Measurements from ENCODE around the gene TMEM219.

TMEM219 gene

DNA sequence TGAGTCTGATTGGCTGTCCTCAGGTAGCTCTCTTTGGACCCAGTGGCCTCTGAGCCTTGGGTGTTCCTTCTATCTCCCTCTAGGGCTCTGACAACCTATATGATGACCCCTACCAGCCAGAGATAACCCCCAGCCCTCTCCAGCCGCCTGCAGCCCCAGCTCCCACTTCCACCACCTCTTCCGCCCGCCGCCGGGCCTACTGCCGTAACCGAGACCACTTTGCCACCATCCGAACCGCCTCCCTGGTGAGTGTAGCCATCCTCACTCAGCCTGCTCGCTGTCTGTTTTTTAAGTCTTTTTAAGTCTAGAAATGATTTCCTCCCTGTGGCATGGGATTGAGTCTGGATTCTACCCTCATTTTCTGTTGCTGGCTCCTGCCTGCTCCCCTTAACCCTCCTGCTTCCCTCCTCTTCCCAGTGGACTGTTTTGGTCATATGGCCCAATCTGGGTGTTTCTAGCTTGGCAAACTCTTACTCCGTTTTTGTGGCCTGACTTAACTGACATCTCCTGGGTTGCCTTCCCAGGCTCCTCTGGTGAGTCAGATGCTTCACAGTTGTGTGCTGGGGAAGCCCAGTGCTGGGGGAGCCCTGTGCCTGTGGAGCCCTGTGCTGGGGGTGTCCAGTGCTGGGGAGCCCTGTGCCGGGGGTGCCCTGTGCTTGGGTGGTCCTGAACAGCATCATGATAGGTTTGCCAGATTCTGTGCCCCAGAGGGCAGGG is 21.7 kb downstream of the TMEM219 start:
- DNase-seq: no peak

GRCh38 chr16:29984137-29984763 is 22.4 kb downstream of the TMEM219 start:
- no peak for DNase-seq

DNA sequence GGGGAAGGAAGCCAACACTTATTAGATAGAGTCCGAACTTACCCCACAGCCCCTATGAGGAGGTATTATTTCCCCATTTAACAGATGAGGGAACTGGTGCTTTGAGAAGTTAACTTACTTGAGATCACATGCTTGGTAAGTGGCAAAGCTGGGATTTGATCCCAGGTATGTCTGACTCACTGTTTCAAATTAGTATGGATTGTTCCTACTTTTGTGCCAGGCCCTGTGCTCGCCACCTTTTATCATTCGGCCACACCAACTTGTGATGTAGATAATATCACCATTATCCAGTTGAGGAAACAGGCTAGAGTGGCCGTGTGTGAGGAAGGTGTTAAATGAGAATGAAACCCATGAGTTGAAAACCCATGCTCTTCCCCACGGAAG is 22.9 kb downstream of the TMEM219 start:
- no peak for DNase-seq

DNA sequence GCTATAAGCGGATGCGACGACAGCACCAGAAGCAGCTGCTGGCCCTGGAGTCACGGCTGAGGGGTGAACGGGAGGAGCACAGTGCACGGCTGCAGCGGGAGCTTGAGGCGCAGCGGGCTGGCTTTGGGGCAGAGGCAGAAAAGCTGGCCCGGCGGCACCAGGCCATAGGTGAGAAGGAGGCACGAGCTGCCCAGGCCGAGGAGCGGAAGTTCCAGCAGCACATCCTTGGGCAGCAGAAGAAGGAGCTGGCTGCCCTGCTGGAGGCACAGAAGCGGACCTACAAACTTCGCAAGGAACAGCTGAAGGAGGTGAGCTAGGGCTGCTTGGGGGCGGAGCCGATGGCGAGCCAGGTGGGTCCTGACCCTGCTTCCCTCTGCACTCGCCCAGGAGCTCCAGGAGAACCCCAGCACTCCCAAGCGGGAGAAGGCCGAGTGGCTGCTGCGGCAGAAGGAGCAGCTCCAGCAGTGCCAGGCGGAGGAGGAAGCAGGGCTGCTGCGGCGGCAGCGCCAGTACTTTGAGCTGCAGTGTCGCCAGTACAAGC is 23.5 kb downstream of the TMEM219 start:
- no peak for DNase-seq

GRCh38 chr16:29986231-29986630 is 24.4 kb downstream of the TMEM219 start:
- DNase-seq: no peak

GRCh38 chr16:29986931-29987330 is 25.1 kb downstream of the TMEM219 start:
- DNase-seq: no peak

- no peak for DNase-seq
Measured at GRCh38 chr16:29987371-29988085, 25.6 kb downstream of the TMEM219 start.

- no peak for DNase-seq
Measured at GRCh38 chr16:29988346-29989075, 26.6 kb downstream of the TMEM219 start.

- DNase-seq: no peak
Measured at GRCh38 chr16:29989111-29989858, 27.4 kb downstream of the TMEM219 start.

DNA sequence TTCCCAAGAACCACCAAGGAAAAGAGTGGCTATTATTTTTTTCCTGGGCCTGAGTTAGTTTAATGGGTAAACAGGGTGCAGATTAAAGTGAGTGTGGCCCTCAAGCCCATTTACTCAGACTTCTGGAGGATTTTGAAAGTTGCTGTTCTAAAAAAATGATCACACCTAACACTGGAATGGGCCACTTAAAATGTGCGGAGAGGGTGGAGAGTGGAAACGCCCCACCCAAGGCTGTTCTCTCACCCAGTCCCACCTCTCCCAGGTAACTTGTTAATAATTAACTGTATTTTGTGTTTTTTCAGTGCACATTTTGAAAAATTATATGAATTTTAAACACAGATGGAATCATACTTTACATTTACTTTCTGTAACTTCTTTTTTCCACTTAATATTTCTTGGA is 28.2 kb downstream of the TMEM219 start:
- no peak for DNase-seq

- DNase-seq: no peak
Measured at GRCh38 chr16:29990883-29991570, 29.1 kb downstream of the TMEM219 start.

DNA sequence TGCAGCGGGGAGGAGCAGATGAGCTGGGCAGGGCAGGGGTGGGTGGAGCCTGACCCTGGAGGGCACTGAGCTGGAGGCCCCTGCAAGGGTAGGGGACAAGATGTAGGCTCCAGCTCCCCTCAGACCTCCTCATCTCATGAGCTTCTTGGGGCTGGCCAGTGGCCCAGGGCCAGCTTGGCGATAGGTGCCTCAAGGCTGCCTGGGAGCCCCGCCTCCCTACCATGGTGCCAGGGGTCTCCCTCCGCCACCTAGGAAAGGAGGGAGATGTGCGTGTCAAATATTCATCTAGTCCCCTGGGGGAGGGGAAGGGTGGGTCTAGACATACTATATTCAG is 29.7 kb downstream of the TMEM219 start:
- DNase-seq: no peak

DNA sequence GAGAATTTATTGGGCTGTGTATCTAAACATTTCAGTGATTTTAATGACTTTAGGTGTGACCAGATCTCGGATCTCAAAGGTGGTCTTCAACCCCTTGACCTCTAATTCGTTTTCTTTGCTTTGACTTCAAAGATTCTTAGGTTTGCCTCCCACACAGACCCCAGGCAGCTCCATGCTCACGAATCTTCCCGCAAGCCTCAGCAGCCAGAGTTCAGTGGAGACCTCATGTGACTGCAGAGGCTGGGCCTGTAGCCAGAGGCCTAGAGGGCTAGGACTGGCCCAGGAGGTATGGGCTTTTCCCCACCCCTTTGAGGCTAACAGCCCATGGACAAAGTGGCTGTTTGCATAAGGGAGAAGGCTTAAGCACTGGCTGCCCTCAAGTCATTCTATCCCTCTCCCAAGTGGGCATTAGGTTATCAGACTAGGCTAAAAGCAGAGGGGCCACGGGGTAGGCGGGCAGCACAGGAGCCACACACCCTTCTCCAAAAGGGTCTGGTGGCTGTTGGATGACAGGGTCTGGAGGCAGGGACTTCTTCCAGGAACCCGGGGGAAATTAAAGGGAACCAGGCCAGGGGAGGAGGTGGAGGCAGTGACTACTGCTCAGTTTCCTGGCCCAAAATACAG is 30.6 kb downstream of the TMEM219 start:
- no peak for DNase-seq

GRCh38 chr16:29993191-29993902 is 31.5 kb downstream of the TMEM219 start:
- DNase-seq: no peak

GRCh38 chr16:29993903-29994599 is 32.2 kb downstream of the TMEM219 start:
- DNase-seq: no peak

DNA sequence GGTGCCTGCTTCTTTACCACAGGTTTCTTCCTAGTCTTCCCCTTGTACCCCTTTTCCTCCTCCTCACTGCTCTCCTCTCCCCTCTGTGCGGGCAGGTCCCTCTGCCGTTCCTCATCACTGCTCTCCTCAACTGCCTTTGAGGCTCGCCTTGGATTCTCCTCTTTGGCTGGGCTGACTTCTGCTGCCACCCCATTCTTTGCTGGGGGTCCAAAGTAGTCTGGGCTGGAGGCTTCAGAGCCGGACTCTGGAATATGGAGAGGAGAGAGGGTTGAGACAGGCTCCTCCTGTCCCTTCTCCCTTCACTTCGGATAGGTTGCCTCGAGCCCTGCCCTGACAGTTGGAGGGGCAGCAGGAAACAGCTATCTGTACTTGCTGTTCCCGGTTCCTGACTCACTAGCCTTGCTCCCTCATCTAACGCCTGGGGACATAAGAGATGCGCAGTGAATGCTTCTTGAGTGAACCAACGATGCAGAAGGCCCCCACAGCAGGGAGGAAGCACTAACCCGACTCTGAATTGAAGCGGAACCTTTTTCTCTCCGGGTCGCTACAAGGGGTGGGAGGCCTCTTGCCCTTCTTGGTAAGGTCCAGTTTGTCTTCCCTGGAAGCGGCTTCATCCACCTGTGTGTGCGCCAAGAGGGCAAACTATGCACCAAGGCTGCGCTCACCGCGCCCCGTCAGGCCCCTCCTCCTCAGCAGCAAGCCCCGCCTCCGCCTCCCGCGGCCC is 32.9 kb downstream of the TMEM219 start:
- DNase-seq: peak; percentile 77 to 84

- peak; percentile 88 to 89 for DNase-seq
Measured at GRCh38 chr16:29995324-29995910, 33.5 kb downstream of the TMEM219 start, which contains the start of gene HIRIP3. HIRIP3 (minus strand) TSS chr16:29995617; CDS start chr16:29995605, 12 bp downstream.

- peak; percentile 99 to 100 for DNase-seq
Measured at GRCh38 chr16:29995911-29996765, 34.3 kb downstream of the TMEM219 start, which contains the start of gene INO80E. INO80E (plus strand) TSS chr16:29996241; CDS start chr16:29996311, 70 bp downstream.

Measured in stimulated activated CD4-positive, alpha-beta T cell treated with anti-CD3 and anti-CD28 coated beads, Interleukin-2, amount 100 ng/mL, for 24 hours (primary cell).